Brain microvascular endothelial cell (primary cell): Measurements from ENCODE around the gene ZNF785.
A peak's percentile ranks its signal among the peaks of the same experiment; 100 is the strongest.

ENCODE experiments used
- DNase-seq: peaks from one replicate; pipeline ENCODE4 v3.0.0-alpha.2; 2020
- H3K27ac ChIP-seq: fragments of 250-450 bp; sonication (Bioruptor Pico); 2 replicates; pipeline ENCODE4 v1.5.1; 2020; ENCODE audit warnings: mild to moderate bottlenecking, moderate library complexity
- H3K27me3 ChIP-seq: fragments of 250-450 bp; sonication (Bioruptor Pico); replicated peaks from 2 replicates; pipeline ENCODE4 v1.5.1; 2020; ENCODE audit warnings: mild to moderate bottlenecking
- H3K36me3 ChIP-seq: fragments of 250-450 bp; sonication (Bioruptor Pico); replicated peaks from 2 replicates; pipeline ENCODE4 v1.5.1; 2020; ENCODE audit warnings: mild to moderate bottlenecking
- H3K4me3 ChIP-seq: 2 replicates; pipeline ENCODE4 v1.5.1; 2011; ENCODE audit warnings: low read depth, mild to moderate bottlenecking, control low read depth, low read length, moderate library complexity
- in situ Hi-C: cut with HindIII; loops from 2 replicates; pipeline ENCODE4 v1.10.0; 2017; ENCODE audit warnings: low sequenced_read_pairs, low pct_ligation_motif_present
- TF ChIP-seq, protein P1 (sequence below): IDR thresholded peaks from 2 replicates; pipeline ENCODE4 v1.5.1; 2011; ENCODE audit warnings: low read depth, mild to moderate bottlenecking, moderate library complexity, low read length, control low read depth, inconsistent platforms; ENCODE audit errors: missing control alignments

The ZNF785 gene

DNA sequence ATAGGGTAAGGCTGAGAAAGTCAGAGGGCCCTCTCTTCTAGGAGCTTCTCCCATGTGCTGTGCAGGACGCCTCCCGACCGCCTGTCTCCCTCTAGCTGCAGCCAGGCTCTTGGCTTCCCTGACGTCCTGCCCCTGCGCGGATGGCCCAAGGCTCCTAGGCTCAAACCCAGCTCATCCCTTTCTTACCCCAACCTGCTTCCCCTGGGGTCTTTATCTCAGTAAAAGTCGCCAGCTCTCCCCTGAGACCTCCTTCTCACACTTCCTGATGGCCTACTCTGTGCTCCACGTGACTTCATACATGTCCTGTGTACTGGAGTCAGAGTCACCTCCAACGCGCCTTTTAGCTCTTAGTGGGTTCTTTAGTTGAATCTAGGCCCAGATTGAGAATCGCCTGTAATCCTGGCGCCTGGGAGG is 49.7 kb downstream of the ZNF785 start:
- Histone ChIP-seq H3K27me3 (no peaks in the 10 kb centered on the region), H3K36me3 (no peaks in the 10 kb centered on the region), H3K27ac (no peak overlapping the region), H3K4me3 (peak overlapping the region; percentile 72)
- TF ChIP-seq, protein P1, sequence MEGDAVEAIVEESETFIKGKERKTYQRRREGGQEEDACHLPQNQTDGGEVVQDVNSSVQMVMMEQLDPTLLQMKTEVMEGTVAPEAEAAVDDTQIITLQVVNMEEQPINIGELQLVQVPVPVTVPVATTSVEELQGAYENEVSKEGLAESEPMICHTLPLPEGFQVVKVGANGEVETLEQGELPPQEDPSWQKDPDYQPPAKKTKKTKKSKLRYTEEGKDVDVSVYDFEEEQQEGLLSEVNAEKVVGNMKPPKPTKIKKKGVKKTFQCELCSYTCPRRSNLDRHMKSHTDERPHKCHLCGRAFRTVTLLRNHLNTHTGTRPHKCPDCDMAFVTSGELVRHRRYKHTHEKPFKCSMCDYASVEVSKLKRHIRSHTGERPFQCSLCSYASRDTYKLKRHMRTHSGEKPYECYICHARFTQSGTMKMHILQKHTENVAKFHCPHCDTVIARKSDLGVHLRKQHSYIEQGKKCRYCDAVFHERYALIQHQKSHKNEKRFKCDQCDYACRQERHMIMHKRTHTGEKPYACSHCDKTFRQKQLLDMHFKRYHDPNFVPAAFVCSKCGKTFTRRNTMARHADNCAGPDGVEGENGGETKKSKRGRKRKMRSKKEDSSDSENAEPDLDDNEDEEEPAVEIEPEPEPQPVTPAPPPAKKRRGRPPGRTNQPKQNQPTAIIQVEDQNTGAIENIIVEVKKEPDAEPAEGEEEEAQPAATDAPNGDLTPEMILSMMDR = peak; percentile 83
- in situ Hi-C loops = no loop called here
- peak; percentile 55 for DNase-seq

DNA sequence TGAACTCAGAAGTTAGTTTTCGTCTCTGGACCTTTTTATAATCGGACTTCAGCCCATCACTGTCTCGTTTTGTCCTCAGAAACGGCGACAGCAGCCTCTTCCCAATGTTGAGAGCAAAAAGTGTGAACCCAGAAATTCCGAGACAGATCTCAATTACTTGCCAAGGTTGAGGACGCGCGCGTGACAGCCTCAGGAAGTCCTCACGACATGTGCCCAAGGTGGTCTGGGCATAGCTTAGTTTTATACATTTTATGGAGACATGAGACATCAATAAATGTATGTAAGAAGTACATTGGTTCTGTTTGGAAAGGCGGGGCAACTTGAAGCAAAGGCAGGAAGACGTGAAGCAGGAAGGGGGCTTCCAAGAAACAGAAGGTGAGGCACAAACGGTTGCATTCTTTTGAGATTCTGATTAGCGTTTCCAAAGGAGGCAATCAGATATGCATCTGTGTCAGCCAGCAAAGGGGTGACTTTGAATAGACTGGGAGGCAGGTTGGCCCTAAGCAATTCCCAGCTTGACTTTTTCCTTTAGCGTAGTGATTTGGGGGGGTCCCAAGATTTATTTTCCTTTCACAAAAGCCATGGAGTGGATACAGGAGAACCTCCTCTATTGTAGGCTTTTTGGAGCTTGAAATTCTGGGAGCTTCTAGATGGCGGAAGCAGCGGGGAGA is 50.3 kb downstream of the ZNF785 start:
- peak; percentile 1 for DNase-seq
- H3K27me3 ChIP-seq = no peaks in the 10 kb centered on the region
- in situ Hi-C loops = no loop called here
- no peaks in the 10 kb centered on the region for H3K36me3 ChIP-seq
- TF ChIP-seq, protein P1 = no peak
- H3K27ac ChIP-seq = peak overlapping the region; percentile 80
- peak overlapping the region; percentile 72 for H3K4me3 ChIP-seq

DNA sequence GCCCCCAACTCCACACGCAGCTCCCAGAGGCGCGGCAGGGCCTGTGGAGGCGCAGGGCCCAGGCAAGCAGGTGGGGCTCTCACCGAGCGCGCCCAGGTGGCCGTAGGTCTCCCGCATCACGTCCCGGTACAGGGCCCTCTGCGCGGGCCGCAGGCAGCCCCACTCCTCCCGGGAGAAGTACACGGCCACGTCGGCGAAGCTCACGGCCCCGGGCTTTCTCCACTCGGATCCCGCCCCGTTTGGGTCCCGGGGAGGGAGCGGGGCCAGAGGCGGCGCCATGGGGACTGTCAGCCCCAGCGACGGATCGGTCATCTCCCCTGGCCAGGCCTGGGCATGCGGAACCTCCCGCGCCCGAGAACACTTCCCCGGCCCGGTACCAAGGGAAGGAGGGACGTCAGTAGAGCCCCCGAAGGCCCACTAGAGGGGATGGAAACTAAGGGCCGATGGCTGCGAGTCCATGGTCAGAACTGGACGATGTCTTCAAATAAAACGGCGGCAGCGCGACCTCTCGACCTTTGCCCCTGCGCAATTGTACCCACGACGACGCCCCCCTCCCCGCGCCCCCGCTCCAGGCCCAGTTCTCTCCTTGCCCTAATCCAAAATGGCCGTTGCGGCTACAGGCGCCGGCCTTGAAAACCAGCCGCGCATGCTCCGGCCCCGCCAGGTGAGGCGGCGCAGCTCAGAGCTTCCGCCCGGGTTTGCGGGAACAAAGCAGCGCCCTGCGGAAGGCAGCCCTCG is 51.0 kb downstream of the ZNF785 start, which contains the start of gene ZNF747:
TSS of gene ZNF747 (minus strand) at position 491 of the 738 bp plus-strand sequence. CDS start at position 312, 179 bp downstream.
- TF ChIP-seq, protein P1 = no peak
- H3K4me3 ChIP-seq = peak within 1 kb of the TSS; percentile 72

DNA sequence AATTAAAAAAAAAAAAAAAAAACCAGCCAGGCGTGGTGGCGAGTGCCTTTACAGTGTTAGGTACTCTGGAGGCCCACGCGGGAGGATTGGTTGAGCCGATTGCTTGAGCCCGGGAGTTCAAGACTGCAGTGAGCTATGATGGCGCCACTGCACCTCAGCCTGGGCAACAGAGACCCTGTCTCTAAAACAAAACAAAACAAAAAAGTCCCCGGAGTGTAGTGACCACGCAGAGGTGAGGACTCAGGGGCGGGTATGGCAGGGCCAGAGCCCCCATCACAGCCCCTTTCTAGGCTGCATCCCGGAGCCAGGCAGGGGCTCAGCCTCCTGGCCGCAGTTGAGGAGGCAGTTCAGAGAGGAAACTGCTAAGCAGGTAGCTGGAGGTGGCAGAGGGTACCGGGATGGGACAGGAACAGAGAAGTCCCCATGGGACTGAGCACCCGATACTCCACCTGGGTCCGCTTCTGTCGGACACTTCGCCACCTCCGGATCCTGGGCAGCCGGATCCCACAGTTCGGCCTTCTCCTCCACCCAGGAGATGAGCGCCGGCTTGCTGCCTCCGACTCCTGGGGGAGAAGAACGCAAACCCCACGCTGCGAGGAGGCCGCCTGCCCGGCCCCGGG is 51.6 kb downstream of the ZNF785 start:
- Histone ChIP-seq H3K27me3 (no peaks in the 10 kb centered on the region), H3K36me3 (no peaks in the 10 kb centered on the region), H3K27ac (peak overlapping the region; percentile 80), H3K4me3 (peak overlapping the region; percentile 72)
- TF ChIP-seq, protein P1 = no peak
- in situ Hi-C loops = no loop called here
- no peak for DNase-seq

More for the DNA sequence above, 51.0 kb downstream of the ZNF785 start, which contains the start of gene ZNF747:
- in situ Hi-C loops = no loop called here
- no peaks in the 10 kb centered on the region for H3K27me3 ChIP-seq
- peak; percentile 54 for DNase-seq
- H3K27ac ChIP-seq = peak within 1 kb of the TSS; percentile 80
- no peaks in the 10 kb centered on the region for H3K36me3 ChIP-seq

DNA sequence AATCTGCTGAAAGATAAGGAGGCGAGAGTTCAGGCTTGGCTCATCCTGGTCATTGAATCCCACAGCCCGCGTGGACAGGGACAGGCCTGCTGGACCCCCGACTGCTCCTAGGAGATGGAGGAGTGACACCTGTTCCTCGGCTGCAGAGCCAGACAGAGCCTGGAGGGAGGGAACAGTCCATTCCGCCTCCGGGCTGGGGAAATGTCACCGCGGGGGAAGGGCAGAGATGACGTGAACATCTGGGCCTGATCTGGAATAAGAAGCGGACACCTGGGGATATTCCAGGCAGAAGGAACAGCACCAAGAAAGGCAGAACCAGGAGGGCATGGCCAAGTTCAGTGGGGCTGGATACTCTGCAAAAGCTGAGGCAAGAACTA is 52.4 kb downstream of the ZNF785 start:
- Histone ChIP-seq H3K4me3 (no peak overlapping the region), H3K27me3 (no peaks in the 10 kb centered on the region), H3K36me3 (no peaks in the 10 kb centered on the region), H3K27ac (no peak overlapping the region)
- no peak for DNase-seq
- in situ Hi-C loops = no loop called here
- TF ChIP-seq, protein P1 = no peak
